ENCODE measurements around the gene DCBLD2.
A peak's percentile ranks its signal among the peaks of the same experiment; 100 is the strongest.
"Not testable (repeated sequence)": the region's sequence is repeated elsewhere in the genome, so short reads cannot be mapped to it uniquely, and the experiment has no call there.

Gene DCBLD2

DNA sequence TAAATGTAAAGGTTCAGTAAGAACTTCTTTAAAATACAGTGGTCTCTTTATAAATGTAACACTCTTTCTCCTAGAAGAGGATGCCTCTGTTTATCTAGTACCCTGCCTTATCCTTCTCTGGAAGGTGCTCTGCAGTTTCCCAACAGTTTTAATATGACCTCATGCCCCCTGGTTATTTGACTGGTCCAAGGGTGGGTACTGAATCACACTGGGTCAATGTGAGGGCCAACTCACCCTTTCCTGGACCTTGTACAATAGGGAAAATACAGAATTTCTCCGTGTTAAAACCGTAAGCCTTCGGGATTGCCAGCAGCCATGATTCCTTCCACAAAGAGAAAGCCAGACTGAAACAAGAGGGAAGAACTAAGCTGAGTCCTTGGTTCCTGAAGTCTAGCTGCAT lies 9.2 kb downstream of the DCBLD2 start:
- DNase-seq (ENCODE audit: insufficient read length, low spot score) (no peak), FAIRE-seq (no peak)

DNA sequence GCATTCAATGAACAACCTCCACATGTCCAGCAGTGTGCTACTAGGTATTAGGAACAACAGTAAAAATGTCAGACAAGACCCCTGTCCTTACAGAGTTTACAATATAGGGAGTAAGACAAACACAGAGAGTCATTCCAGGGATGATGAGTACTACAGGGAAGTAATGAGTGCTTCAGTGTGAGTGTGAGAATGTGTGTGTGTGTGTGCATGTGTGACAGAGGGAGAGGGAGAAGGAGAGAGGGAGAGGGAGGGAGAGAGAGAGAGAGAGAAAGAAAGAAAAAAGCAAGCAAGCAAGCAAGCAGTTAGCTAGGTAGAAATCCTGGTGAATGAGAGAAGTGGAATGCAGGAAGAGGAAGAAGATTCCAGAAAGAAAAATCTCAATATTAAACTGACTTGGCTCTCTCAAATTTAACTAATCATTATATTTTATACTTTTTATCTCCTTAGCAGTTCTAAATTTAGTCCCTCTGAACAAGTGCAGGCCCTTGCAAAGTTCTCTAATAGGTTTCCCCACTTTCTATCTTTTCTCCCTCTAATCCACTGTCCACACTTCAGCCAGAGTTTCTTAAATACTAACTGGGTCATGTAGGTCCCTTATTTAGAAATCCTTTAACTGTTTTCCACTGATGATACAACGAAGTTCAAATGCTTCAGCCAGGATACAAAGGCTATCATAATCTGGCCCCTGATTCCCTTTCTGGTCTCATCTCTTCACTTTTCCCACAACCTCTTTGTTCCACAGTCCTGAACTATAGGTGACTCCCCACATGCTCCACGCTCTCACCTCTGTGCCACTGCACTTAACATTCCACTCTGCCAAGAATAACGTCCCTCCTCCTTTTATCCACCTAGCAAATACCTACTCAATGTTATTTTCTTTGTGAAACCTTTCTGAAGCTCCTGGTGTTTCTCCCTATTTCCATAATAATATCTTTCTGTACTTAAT lies 10.3 kb downstream of the DCBLD2 start:
- no peak for FAIRE-seq
- DNase-seq (ENCODE audit: insufficient read length, low spot score), result no peak

DNA sequence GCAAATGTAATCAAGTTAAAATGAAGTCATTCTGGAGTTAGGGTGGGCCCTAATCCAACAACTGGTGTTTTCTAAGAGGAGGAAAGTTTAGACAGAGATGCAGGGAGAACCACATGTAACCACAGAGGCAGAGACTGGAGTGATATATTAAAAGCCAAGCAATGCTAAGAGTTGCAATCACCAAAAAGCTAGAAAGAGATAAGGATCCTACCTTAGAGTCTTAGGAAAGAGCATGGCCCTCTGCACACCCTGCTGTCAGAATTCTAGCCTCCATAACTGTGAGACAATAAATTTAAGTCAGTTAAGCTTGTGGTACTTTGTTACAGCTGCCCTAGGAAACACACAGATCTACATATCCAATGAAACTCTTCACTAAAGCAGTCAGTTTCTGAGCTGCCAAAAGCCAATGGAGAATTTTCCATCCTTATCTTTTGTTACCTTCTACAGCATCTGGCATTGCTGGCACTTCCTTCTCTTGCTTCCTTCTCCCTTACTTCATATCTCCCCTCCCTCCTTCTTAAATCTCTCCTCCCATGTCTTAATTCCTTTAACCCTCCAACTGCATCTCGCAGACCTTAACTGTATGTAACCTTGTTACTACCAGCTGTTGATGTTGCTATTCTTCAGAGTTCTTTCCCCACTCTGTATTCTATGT lies 11.2 kb downstream of the DCBLD2 start:
- DNase-seq (ENCODE audit: insufficient read length, low spot score), result no peak
- no peak for FAIRE-seq

DNA sequence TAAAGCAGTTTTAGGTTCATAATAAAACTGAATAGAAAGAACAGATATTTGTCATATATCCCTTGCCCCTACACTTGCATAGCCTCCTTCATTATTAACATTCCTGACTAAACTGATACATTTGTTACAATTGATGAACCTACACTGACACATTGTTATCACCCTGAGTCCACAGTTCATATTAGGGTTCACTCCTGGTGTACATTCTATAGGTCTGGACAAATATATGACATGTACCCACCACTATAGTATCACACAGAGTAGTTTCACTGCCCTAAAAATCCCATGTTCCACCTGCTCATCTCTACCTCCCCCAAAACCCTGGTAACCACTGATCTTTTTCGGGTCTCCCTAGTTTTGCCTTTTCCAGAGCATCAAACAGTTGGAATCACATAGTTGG lies 13.8 kb downstream of the DCBLD2 start:
- DNase-seq (ENCODE audit: insufficient read length, low spot score), result no peak
- no peak for FAIRE-seq

DNA sequence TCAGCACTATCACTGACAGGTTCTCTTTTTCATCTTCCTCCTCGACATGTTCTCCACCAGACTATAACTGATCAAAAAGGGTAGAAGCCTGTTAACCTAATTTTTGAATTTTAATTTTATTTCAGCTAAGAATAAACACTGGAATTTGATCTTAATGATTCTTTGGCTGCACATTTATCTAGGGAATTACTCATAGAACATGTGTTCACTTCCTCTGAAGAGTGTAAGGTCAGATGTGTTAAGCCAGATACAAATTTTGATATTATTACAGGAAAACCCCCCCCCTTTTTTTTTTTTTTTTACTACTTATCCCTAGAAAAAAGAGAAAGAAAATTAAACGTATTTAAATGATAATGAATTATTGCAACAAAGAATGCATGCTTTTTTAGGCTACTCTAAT lies 15.0 kb downstream of the DCBLD2 start:
- FAIRE-seq (no peak), DNase-seq (ENCODE audit: insufficient read length, low spot score) (no peak)

DNA sequence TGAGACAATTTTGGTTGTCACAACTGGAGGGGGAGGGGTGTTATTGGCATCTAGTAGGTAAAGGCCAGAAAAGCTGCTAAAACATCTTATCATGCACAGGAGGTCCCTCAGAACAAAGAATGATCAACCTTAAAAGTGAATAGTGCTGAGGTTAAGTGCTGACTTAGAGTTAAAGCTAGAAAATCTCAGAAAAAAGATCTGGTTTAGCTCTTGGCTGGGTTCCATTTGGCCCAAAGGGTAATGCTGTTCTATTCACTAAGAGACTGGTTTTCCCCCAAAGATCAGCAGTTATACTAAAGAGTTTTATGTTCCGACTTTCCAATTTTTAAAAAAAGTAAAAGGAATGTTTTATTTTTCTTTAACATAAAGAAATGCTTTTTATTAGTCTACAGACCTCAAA lies 15.6 kb downstream of the DCBLD2 start:
- DNase-seq (ENCODE audit: insufficient read length, low spot score), result no peak
- no peak for FAIRE-seq

DNA sequence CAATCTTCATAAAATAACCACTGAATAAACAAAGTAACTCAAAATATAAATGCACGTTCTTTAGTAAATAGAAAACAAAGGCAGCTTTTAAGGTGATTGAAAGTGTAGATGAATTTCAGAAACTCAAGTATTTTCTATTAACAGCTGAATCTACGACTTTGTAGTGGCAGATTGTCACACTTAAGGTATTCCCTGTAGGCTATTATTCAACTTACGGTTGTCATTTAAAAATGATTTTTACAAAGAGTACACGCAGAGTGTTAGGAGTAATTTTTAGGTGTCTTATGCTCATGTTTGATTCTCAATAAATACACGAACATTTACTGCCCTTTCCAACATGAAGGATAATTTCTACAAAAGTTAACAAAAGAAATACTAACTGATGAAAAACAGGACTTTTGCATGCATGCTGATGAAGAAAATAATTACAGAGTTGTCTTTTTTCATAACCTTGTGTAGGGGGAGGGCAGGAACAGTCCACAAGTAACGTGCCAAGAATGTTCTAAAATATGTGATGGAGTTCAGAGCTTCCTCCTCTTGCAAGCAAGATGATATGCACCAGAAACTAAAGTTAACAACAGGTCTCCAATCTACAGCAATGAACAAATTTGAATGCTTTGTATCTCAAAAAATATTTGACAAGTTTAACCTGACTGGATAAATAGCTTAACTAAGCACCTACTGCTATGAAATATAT lies 16.7 kb downstream of the DCBLD2 start:
- DNase-seq (ENCODE audit: insufficient read length, low spot score), result no peak
- peak; percentile 28 for FAIRE-seq

DNA sequence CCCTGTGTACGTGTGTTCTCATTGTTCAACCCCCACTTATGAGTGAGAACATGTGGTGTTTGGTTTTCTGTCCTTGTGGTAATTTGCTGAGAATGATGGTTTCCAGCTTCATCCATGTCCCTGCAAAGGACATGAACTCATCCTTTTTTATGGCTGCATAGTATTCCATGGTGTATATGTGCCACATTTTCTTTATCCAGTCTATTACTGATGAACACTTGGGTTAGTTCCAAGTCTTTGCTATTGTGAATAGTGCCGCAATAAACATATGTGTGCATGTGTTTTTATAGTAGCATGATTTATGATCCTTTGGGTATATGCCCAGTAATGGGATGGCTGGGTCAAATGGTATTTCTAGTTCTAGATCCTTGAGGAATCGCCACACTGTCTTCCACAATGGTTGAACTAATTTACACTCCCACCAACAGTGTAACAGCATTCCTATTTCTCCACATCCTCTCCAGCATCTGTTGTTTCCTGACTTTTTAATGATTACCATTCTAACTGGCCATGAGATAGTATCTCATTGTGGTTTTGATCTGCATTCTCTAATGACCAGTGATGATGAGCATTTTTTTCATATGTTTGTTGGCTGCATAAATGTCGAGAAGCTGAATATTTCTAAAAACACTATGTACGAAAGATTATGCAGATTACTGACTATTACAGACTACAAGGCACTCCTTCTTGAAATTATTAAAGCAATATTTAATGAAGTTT lies 18.7 kb downstream of the DCBLD2 start:
- FAIRE-seq, result not testable (repeated sequence)

DNA sequence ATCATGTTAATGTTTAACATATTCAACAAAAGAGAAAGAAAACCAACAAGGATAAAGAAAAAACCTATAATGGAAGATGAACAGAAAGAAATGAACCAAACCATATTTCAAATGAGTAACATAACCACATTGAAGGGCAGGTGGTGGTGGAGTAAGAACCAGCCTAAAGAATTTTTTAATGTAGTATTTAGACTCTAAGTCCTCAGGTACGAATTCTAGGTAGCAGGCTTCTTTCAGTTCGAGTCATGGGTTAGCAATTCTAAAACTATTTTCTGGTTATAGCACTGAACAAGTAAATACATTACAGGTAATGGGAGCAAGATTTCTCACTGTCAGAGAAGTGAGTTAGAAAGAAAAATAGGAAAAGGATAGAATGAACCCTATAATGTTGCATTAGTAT lies 24.4 kb downstream of the DCBLD2 start:
- no peak for FAIRE-seq

More for the DNA sequence above, 18.7 kb downstream of the DCBLD2 start:
- DNase-seq (ENCODE audit: insufficient read length, low spot score), result not testable (repeated sequence)

DNA sequence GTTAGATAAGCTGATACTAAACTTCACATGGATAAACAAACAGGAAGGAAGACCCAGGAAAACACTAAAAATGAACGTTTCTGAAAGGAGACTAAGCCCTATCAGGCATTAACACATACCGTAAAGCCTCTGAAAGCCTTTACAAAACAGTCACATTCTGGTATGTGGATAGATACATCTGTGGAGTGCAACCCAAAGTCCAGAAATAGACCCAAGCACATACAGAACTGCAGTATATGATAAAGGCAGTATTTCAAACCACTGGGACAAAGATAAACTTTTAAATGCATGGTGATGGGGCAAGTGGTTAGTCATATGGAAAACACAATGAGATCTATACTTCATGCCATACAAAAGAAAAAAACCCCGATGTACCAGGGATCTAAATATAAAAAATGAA lies 26.0 kb downstream of the DCBLD2 start:
- DNase-seq (ENCODE audit: insufficient read length, low spot score) (no peak), FAIRE-seq (no peak)

More for the DNA sequence above, 24.4 kb downstream of the DCBLD2 start:
- no peak for DNase-seq (ENCODE audit: insufficient read length, low spot score)

DNA sequence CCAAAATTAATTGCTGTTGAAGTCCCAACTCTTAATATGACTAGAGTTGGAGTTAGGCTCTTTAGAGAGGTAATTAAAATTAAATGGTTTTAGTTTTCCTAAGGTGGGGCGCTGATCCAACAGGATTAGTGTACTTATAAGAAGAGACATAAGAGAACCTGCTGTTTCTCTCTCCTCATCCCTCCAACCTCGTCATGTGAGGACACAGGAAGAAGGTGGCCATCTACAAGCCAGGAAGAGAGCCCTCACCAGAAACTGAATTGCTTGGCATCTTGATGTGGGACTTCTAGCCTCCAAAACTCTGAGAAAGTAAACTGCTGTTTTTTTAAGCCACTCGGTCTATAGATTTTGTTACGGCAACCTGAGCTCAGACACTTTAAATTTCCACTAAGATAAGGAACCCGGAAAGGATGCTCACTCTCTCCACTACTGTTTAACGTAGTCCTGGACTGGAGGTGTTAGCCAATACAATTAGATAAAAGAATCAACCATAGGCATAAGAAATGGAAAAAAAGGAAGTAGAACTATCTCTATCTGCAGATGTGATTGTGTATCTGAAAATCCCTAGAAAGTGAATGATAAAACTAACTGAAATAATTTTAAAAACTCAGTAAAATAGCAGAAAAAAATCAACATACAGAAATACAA lies 26.8 kb downstream of the DCBLD2 start:
- FAIRE-seq (no peak), DNase-seq (ENCODE audit: insufficient read length, low spot score) (no peak)

DNA sequence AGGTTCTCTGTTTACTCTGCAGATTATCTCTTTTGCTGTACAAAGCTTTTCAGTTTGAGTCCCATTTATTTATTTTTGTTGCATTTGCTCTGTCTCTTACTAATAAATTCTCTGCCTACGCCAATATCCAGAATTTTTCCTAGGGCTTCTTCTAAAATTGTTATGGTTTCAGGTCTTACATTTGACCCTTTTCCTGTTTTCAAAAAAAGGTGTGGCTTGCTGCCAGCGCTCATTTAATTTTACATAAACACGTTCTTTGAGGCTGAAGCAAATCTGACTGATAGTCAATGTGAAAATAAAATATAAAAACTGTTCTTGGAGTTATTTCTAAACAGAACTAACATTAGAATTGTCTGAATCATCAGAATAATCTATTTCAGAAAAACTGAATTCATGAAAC lies 32.1 kb downstream of the DCBLD2 start:
- FAIRE-seq (no peak), DNase-seq (ENCODE audit: insufficient read length, low spot score) (no peak)

DNA sequence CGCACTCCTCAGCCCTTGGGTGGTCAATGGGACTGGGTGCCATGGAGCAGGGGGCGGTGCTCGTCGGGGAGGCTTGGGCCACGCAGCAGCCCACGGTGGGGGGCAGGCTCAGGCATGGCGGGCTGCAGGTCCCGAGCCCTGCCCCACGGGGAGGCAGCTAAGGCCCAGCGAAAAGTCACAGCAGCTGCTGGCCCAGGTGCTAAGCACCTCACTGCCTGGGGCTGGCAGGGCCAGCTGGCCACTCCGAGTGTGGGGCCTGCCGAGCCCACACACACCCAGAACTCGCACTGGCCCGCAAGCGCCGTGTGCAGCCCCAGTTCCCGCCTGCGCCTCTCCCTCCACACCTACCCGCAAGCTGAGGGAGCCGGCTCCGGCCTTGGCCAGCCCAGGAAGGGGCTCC lies 43.5 kb downstream of the DCBLD2 start:
- FAIRE-seq; DNase-seq (ENCODE audit: insufficient read length, low spot score): not testable (repeated sequence)

DNA sequence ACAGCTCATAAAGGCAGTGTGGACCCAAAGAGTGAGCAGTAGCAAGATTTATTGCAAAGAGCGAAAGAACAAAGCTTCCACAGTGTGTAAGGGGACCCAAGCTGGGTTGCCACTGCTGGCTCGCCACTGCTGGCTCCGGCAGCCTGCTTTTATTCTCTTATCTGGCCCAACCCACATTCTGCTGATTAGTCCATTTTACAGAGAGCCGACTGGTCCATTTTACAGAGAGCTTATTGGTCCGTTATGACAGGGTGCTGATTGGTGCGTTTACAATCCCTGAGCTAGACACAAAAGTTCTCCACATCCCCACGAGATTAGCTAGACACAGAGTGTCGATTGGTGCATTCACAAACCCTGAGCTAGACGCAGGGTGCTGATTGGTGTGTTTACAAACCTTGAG lies 44.2 kb downstream of the DCBLD2 start:
- not testable (repeated sequence) for FAIRE-seq

DNA sequence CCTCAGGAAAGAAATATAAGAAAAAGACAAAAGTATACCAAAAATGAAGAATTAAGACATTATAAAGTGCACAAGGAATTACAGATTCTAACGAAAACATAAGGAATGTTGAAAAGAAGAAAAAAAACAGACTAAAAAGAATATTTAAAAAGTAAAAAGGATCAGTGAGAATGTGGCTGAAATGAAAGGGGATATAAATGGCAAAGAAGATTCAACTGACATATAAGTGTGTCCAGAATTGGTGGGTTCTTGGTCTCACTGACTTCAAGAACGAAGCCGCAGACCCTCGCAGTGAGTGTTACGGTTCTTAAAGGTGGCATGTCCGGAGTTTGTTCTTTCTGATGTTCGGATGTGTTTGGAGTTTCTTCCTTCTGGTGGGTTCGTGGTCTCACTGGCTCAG lies 44.8 kb downstream of the DCBLD2 start:
- FAIRE-seq (no peak), DNase-seq (ENCODE audit: insufficient read length, low spot score) (no peak)

More for the DNA sequence above, 44.2 kb downstream of the DCBLD2 start:
- not testable (repeated sequence) for DNase-seq (ENCODE audit: insufficient read length, low spot score)

DNA sequence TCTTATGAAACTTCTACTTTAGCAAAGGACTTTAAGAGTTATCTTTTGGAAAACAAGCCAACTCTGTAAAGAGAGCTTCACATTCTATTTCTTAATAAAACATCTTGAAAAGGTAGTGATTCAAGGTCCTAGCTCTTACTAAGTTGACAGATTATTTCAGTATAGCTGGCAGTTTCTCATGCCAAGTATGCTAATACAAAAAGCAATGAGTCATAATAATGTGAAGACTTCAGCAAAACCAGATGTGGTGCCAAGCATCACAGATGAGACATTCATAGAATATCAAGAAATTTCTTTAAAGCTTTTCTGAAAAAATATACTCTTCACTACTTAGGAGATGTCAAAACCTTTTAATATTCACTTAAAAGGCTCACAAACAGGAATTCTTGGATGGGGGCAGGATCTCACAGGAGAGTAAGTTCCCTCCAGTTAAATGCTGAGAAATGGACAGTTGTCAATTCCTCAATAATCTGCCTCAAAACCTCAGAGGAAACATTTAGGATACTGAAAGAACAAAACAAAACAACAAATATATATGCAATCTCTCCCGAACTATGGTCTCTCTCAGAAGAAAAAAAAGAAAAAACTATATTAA lies 45.6 kb downstream of the DCBLD2 start:
- FAIRE-seq, result no peak

DNA sequence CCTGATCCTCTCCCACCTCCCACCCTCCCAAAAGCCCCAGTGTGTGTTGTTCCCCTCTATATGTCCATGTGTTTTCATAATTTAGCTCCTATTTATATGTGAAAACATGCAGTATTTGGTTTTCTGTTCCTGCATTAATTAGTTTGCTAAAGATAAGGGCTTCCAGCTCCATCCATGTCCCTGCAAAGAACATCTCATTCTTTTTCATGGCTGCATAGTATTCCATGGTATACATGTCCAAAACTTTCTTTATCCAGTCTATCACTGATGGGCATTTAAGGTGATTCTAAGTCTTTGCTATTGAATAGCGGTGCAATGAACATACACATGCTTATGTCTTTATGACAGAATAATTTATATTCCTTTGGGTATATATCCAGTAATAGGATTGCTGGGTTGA lies 53.4 kb downstream of the DCBLD2 start:
- no peak for DNase-seq (ENCODE audit: insufficient read length, low spot score)
- FAIRE-seq, result no peak

More for the DNA sequence above, 45.6 kb downstream of the DCBLD2 start:
- peak; percentile 67 for DNase-seq (ENCODE audit: insufficient read length, low spot score)

DNA sequence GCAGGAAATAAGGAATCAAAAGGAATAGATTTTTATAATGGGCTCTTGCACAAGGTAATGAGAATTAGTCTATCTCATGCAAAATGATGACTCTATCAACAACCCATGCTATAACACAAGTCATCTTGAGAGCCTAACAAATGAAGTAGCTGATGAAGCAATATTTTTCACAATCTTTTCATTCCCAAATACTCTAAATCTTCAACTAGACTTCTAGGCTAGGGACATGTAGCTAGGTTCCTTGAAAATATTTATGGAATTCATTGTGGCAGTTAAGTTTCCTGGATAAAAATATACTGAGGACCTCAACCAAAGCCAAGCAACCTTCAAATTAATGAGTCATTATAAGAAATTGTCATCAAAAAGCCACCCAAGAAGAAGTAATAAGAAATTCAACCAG lies 55.4 kb downstream of the DCBLD2 start:
- DNase-seq (ENCODE audit: insufficient read length, low spot score) (no peak), FAIRE-seq (no peak)

DNA sequence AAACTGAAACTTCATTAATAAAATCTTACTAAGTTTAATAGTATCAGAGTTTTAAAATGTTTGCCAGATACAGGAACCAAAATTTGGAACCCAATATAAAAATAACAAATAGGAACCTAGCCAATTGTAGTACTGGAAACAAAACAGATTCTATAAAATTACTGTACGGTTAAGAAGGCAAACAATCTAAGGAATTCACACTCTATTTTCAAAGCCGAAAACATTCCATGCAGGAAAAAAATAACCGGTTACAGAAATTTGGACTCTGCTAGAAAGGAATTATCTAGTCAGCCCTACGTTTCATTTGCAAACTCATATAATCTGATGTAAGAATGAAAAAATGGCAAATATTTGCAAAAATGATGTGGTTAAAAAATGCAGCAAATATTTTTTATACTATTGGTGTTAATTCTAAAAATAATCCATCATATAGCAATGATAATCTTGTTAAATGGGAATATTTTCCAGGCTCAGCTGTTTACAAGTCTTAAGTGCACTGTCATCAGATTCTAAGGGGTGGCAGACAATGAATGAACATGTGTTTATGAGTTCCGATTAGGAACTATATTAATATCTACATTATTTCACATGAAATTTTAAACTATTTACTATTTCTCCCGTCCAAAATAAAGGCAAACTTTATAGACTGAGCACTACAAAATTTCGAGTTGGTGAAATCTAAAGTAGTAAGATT lies 58.1 kb downstream of the DCBLD2 start:
- DNase-seq (ENCODE audit: insufficient read length, low spot score) (no peak), FAIRE-seq (no peak)

Data from HTR-8/SVneo (cell line).